Measurements from ENCODE around the gene UBE2E2. TPM values are rescaled to one million over a fixed set of nuclear protein-coding genes. Genes with fewer than 3 reads are reported as not detected.

Gene UBE2E2
- total RNA-seq, 2 experiments from 2014 or later, result 5.7 to 7.2 TPM

DNA sequence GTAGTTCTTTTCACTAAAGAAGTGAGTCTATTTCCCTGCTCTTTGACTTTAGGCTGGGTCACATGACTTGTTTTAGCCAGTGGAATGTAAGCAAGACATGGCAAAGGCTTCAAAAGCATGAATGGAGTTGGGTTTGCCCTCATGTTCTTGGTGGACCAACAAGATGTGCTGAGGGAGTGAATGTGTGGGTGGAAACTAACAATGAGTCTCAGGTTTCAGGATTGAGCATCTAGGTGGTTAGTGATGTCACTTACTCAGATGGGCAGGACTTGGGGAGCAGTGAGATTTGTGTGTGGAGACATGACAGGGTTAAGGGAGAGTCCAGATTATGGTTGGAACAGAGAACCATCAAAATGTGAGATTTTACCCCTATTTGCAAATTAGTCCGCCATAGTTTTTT lies 421.2 kb downstream of the UBE2E2 start:
- Mint-ChIP-seq H3K27me3 (peaks cover 4% of the 10 kb centered on the region), H3K27ac (no peak overlapping the region), H3K36me3 (no peaks in the 10 kb centered on the region), H3K9me3 (peaks cover 17% of the 10 kb centered on the region), H3K4me3 (no peak overlapping the region), H3K4me1 (peaks cover under 1% of the 10 kb centered on the region)
- POLR2A ChIA-PET, result no interaction called here
- DNase-seq, result no peak
- no peak for ATAC-seq (ENCODE audit: low read depth)

DNA sequence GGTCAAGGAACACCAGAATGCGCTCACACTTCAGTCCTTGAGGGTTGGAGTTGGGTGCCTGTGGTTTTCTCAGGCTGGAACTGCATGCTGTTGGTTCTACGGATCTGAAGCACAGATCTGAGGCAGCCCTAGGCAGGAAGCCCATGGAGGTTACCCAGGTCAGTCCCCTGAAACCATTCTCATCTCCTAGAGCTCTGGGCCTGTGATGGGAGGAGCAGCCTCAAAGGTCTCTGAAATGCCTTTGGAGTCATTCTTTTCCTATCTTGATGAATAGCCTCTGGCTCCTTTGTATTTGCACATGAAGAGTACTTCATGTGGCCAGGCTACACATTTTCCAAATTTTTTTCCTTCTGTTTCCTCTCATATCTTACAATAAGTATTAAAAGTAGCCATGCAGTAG lies 423.3 kb downstream of the UBE2E2 start:
- H3K4me1 Mint-ChIP-seq, result peaks cover 3% of the 10 kb centered on the region
- H3K27ac Mint-ChIP-seq, result no peak overlapping the region
- no peak overlapping the region for H3K4me3 Mint-ChIP-seq
- ATAC-seq (ENCODE audit: low read depth), result no peak
- DNase-seq, result no peak
- no peaks in the 10 kb centered on the region for H3K36me3 Mint-ChIP-seq
- H3K27me3 Mint-ChIP-seq, result peaks cover 8% of the 10 kb centered on the region
- POLR2A ChIA-PET, result no interaction called here
- H3K9me3 Mint-ChIP-seq, result peaks cover 17% of the 10 kb centered on the region

- DNase-seq (no peak), ATAC-seq (ENCODE audit: low read depth) (no peak)
- Mint-ChIP-seq H3K36me3 (no peaks in the 10 kb centered on the region), H3K4me3 (no peak overlapping the region), H3K27me3 (peaks cover 14% of the 10 kb centered on the region), H3K27ac (no peak overlapping the region), H3K4me1 (peaks cover 3% of the 10 kb centered on the region), H3K9me3 (peaks cover 4% of the 10 kb centered on the region)
- POLR2A ChIA-PET, result no interaction called here
Observed at GRCh38 chr3:23629181-23629894, 426.2 kb downstream of the UBE2E2 start.

DNA sequence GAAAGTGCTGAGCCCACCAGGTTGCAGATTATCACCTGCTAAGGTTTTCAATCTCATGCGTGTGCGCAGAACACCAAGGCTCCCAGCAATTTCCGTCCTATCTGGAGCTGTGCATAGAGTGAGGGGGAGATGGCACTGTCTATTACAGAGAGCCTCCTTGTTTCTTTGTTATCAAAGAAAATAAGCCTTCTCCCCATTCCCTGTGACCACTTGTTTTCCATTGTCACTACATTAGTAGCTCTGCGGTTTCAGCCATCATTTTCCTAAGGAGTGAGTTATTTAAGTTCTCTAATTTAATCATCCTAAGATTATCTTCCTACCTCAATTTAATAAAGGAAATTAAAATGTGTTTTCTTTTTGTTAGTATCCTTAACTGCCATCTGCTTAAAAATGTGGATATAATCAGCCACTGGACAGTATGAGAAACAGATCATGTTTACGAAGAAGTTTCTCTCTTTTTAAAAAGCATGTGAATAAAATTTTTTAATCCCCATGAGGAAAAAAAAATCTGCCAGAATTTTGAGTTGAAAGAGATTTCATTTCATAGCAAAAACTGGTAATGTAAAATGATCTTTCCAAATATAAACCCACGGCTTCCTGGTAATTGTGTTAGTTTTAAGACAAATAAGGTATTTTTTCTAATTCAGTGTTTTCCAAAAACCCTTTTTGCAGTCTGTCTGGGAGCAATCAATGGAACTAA lies 430.3 kb downstream of the UBE2E2 start:
- Mint-ChIP-seq H3K4me3 (no peak overlapping the region), H3K27ac (no peak overlapping the region), H3K36me3 (no peaks in the 10 kb centered on the region), H3K9me3 (no peaks in the 10 kb centered on the region), H3K4me1 (peaks cover 3% of the 10 kb centered on the region), H3K27me3 (peaks cover 15% of the 10 kb centered on the region)
- DNase-seq (no peak), ATAC-seq (ENCODE audit: low read depth) (no peak)
- POLR2A ChIA-PET, result no interaction called here

- Mint-ChIP-seq H3K27ac (no peak overlapping the region), H3K4me3 (no peak overlapping the region), H3K9me3 (no peaks in the 10 kb centered on the region), H3K27me3 (peaks cover 8% of the 10 kb centered on the region), H3K36me3 (no peaks in the 10 kb centered on the region), H3K4me1 (no peaks in the 10 kb centered on the region)
- ATAC-seq (ENCODE audit: low read depth) (no peak), DNase-seq (no peak)
- POLR2A ChIA-PET, result no interaction called here
Observed at GRCh38 chr3:23637339-23637738, 434.2 kb downstream of the UBE2E2 start.

GRCh38 chr3:23640471-23641146 lies 437.5 kb downstream of the UBE2E2 start:
- H3K36me3 Mint-ChIP-seq, result no peaks in the 10 kb centered on the region
- no peak overlapping the region for H3K4me3 Mint-ChIP-seq
- ATAC-seq (ENCODE audit: low read depth), result no peak
- no peak for DNase-seq
- H3K27me3 Mint-ChIP-seq, result peaks cover 2% of the 10 kb centered on the region
- H3K27ac Mint-ChIP-seq, result no peak overlapping the region
- H3K9me3 Mint-ChIP-seq, result no peaks in the 10 kb centered on the region
- no peaks in the 10 kb centered on the region for H3K4me1 Mint-ChIP-seq
- POLR2A ChIA-PET, result no interaction called here

Data from activated naive CD8-positive, alpha-beta T cell treated with anti-CD3 and anti-CD28 coated beads, Interleukin-2, amount 10 ng/mL, durations not matched to agents 7 days and 5 days (primary cell).